ENCODE data around the gene CCDC172.
"Not testable (repeated sequence)": the region's sequence is repeated elsewhere in the genome, so short reads cannot be mapped to it uniquely, and the experiment has no call there.

CCDC172 gene

DNA sequence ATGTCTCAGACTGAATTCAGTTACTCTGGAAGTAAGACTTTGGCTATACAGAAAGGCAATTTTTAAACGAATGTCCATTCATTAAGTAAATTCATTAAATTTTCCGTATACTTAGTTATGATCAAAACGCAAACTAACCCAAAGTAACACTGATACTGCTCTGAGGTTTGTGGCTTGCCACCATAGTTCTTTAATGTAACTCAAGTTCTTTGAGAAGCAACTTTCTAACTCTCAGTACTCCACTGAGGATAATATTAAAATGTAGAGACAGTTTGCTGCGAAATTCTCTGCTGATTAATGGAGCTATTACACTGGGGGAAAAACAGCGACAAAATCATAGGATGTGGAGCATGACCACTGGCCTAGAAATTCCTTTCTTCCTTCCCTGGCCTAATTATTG lies 58.0 kb downstream of the CCDC172 start:
- TF ChIP-seq Cebpa-rat (IDR thresholded peaks at IDR 0.05), result no peak
- Histone ChIP-seq H3K27ac (no peak overlapping the region), H4K20me1 (no peaks in the 10 kb centered on the region), H3K9me3 (replicated peaks in 1 of 11) (no peaks in the 10 kb centered on the region), H3K4me1 (no peaks in the 10 kb centered on the region), H3K9ac (no peak overlapping the region), H3K27me3 (no peaks in the 10 kb centered on the region), H3K4me2 (no peak overlapping the region), H3K4me3 (no peak overlapping the region), H3K36me3 (no peaks in the 10 kb centered on the region)

GRCh38 chr10:116385311-116385710 lies 61.1 kb downstream of the CCDC172 start:
- no peak for TF ChIP-seq Cebpa-rat (IDR thresholded peaks at IDR 0.05)
- Histone ChIP-seq H3K27ac (no peak overlapping the region), H3K4me1 (no peaks in the 10 kb centered on the region), H3K4me2 (no peak overlapping the region), H3K9me3 (replicated peaks in 1 of 11) (no peaks in the 10 kb centered on the region), H4K20me1 (no peaks in the 10 kb centered on the region), H3K36me3 (no peaks in the 10 kb centered on the region), H3K9ac (no peak overlapping the region), H3K27me3 (no peaks in the 10 kb centered on the region), H3K4me3 (no peak overlapping the region)

GRCh38 chr10:116385994-116386809 lies 62.0 kb downstream of the CCDC172 start:
- no peaks in the 10 kb centered on the region for H3K4me1 ChIP-seq
- no peaks in the 10 kb centered on the region for H3K27me3 ChIP-seq
- H3K4me2 ChIP-seq, result no peak overlapping the region
- no peaks in the 10 kb centered on the region for H3K9me3 ChIP-seq (replicated peaks in 1 of 11)
- H3K9ac ChIP-seq, result no peak overlapping the region
- H3K27ac ChIP-seq, result no peak overlapping the region
- no peaks in the 10 kb centered on the region for H3K36me3 ChIP-seq
- no peak for TF ChIP-seq Cebpa-rat (IDR thresholded peaks at IDR 0.05)
- H3K4me3 ChIP-seq, result no peak overlapping the region
- H4K20me1 ChIP-seq, result no peaks in the 10 kb centered on the region

GRCh38 chr10:116393246-116393831 lies 69.1 kb downstream of the CCDC172 start:
- H3K27ac ChIP-seq, H4K20me1 ChIP-seq, H3K36me3 ChIP-seq, H3K4me3 ChIP-seq, H3K4me2 ChIP-seq, H3K4me1 ChIP-seq, H3K9ac ChIP-seq, H3K27me3 ChIP-seq: not testable (repeated sequence)
- H3K9me3 ChIP-seq (replicated peaks in 1 of 11), result peaks cover 6 to 32% (median 23%) of the 10 kb centered on the region in 11 experiments; a peak in 20 of 22 replicates

- TF ChIP-seq Cebpa-rat (IDR thresholded peaks at IDR 0.05), result no peak
- Histone ChIP-seq H3K4me3 (no peak overlapping the region), H3K4me1 (no peaks in the 10 kb centered on the region; a peak in 1 of 20 replicates), H3K4me2 (no peak overlapping the region), H3K36me3 (no peaks in the 10 kb centered on the region), H4K20me1 (no peaks in the 10 kb centered on the region), H3K9me3 (replicated peaks in 1 of 11) (peaks cover 6 to 32% (median 23%) of the 10 kb centered on the region in 11 experiments; a peak in 20 of 22 replicates), H3K27me3 (no peaks in the 10 kb centered on the region), H3K9ac (no peak overlapping the region), H3K27ac (no peak overlapping the region)
Measured at GRCh38 chr10:116395223-116395985, 71.2 kb downstream of the CCDC172 start.

DNA sequence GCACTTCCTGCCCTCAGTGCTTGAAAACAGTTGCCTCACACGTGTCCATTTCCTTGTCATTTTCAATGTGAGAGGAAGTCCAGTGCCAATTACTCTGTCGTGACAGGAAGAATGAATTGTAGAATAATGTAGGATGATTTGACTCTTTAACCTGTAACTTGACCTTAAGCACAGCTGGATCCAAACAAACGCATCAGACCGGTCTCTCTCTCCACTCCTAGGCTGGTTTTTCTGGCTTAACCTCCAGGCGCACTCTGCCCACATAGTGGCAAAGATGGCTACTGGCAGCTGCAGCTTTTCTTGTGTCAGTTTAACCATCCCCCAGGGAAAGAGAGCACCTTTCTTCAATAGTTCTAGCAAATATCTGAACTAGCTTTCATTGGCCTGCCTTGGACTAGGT lies 74.0 kb downstream of the CCDC172 start:
- H3K4me1 ChIP-seq, result no peaks in the 10 kb centered on the region; a peak in 1 of 20 replicates
- H3K4me2 ChIP-seq, result no peak overlapping the region
- peaks cover 4 to 29% (median 20%) of the 10 kb centered on the region in 11 experiments; a peak in 20 of 22 replicates for H3K9me3 ChIP-seq (replicated peaks in 1 of 11)
- no peak overlapping the region for H3K27ac ChIP-seq
- H3K27me3 ChIP-seq, result no peaks in the 10 kb centered on the region
- H3K36me3 ChIP-seq, result no peaks in the 10 kb centered on the region
- H3K4me3 ChIP-seq, result no peak overlapping the region
- H3K9ac ChIP-seq, result no peak overlapping the region
- TF ChIP-seq Cebpa-rat (IDR thresholded peaks at IDR 0.05), result no peak
- no peaks in the 10 kb centered on the region for H4K20me1 ChIP-seq

- H3K9ac ChIP-seq, result no peak overlapping the region
Measured at GRCh38 chr10:116402858-116403257, 78.6 kb downstream of the CCDC172 start.

GRCh38 chr10:116403740-116404250 lies 79.5 kb downstream of the CCDC172 start:
- no peak for TF ChIP-seq Cebpa-rat (IDR thresholded peaks at IDR 0.05)
- H3K4me1 ChIP-seq, result peaks cover 0 to 10% (median 0%) of the 10 kb centered on the region in 10 experiments; a peak in 5 of 20 replicates
- H3K36me3 ChIP-seq, result no peaks in the 10 kb centered on the region
- H3K4me3 ChIP-seq, result no peak overlapping the region
- H4K20me1 ChIP-seq, result no peaks in the 10 kb centered on the region
- H3K9me3 ChIP-seq (replicated peaks in 1 of 11), result no peaks in the 10 kb centered on the region
- H3K27ac ChIP-seq, result no peak overlapping the region
- no peaks in the 10 kb centered on the region for H3K27me3 ChIP-seq
- no peak overlapping the region for H3K4me2 ChIP-seq
- H3K9ac ChIP-seq, result no peak overlapping the region

More at GRCh38 chr10:116402858-116403257, 78.6 kb downstream of the CCDC172 start:
- Histone ChIP-seq H3K4me1 (peaks cover 0 to under 1% (median 0%) of the 10 kb centered on the region in 10 experiments; a peak in 1 of 20 replicates), H3K9me3 (replicated peaks in 1 of 11) (no peaks in the 10 kb centered on the region), H3K27me3 (no peaks in the 10 kb centered on the region), H3K36me3 (no peaks in the 10 kb centered on the region), H3K27ac (no peak overlapping the region), H4K20me1 (no peaks in the 10 kb centered on the region), H3K4me3 (no peak overlapping the region), H3K4me2 (no peak overlapping the region)
- no peak for TF ChIP-seq Cebpa-rat (IDR thresholded peaks at IDR 0.05)

- no peak for TF ChIP-seq Cebpa-rat (IDR thresholded peaks at IDR 0.05)
- H4K20me1 ChIP-seq, result no peaks in the 10 kb centered on the region
- no peaks in the 10 kb centered on the region for H3K27me3 ChIP-seq
- H3K4me1 ChIP-seq, result peaks cover 0 to 15% (median 0%) of the 10 kb centered on the region in 10 experiments; a peak in 5 of 20 replicates
- H3K36me3 ChIP-seq, result no peaks in the 10 kb centered on the region
- H3K9ac ChIP-seq, result no peak overlapping the region
- H3K27ac ChIP-seq, result no peak overlapping the region
- no peaks in the 10 kb centered on the region for H3K9me3 ChIP-seq (replicated peaks in 1 of 11)
- no peak overlapping the region for H3K4me3 ChIP-seq
- peak overlapping the region in 2 of 11 experiments; percentile 25 to 65; a peak in 4 of 22 replicates for H3K4me2 ChIP-seq
Measured at GRCh38 chr10:116408719-116409118, 84.5 kb downstream of the CCDC172 start.

Measured in BLaER1 treated with 17β-estradiol and CSF1 and Interleukin-3, amounts not matched to agents 10 nM and 100 nM (cell line).